ENCODE data around the gene MPZL1. TPM values are rescaled to one million over a fixed set of nuclear protein-coding genes. Genes with fewer than 3 reads are reported as not detected.

MPZL1 gene
- total and polyA plus RNA-seq, 2 of the 13 experiments (the other 11 are each of a cell fraction or from before 2014, with no cell fraction given): 38.0 to 68.7 TPM

GRCh38 chr1:167750641-167751040 is 28.9 kb downstream of the MPZL1 start (continued):
- TF ChIP-seq KIAA2018 (CRISPR knock-in tag; IDR thresholded peaks at IDR 0.05; ENCODE audit: borderline replicate concordance): no peak
- no peak for TF ChIP-seq ZNF44 (CRISPR knock-in tag; IDR thresholded peaks at IDR 0.05)
- no peak for TF ChIP-seq CAMTA2 (CRISPR knock-in tag; IDR thresholded peaks at IDR 0.05; ENCODE audit: borderline replicate concordance)
- TF ChIP-seq ZNF276 (CRISPR knock-in tag; IDR thresholded peaks at IDR 0.05; ENCODE audit: low read depth): no peak
- TF ChIP-seq AHDC1 (CRISPR knock-in tag; IDR thresholded peaks at IDR 0.05; ENCODE audit: borderline replicate concordance): no peak
- no peak for TF ChIP-seq BCLAF1 (IDR thresholded peaks at IDR 0.05)
- no peak for TF ChIP-seq THAP11 (CRISPR knock-in tag; IDR thresholded peaks at IDR 0.05)
- TF ChIP-seq HOXA5 (CRISPR knock-in tag; IDR thresholded peaks at IDR 0.05): no peak
- no peak for TF ChIP-seq ZNF510 (CRISPR knock-in tag; IDR thresholded peaks at IDR 0.05; ENCODE audit: low read depth)
- no peak for TF ChIP-seq ETV5 (CRISPR knock-in tag; IDR thresholded peaks at IDR 0.05; ENCODE audit: borderline replicate concordance)
